SW480 (cell line): Measurements from ENCODE around the gene PTEN.
A peak's percentile ranks its signal among the peaks of the same experiment; 100 is the strongest.
"Not testable (repeated sequence)": the region's sequence is repeated elsewhere in the genome, so short reads cannot be mapped to it uniquely, and the experiment has no call there.

Source experiments
- DNase-seq: peaks from one replicate; pipeline ENCODE4 v3.0.0-alpha.2; 2016; ENCODE audit warnings: low spot score

PTEN gene

DNA sequence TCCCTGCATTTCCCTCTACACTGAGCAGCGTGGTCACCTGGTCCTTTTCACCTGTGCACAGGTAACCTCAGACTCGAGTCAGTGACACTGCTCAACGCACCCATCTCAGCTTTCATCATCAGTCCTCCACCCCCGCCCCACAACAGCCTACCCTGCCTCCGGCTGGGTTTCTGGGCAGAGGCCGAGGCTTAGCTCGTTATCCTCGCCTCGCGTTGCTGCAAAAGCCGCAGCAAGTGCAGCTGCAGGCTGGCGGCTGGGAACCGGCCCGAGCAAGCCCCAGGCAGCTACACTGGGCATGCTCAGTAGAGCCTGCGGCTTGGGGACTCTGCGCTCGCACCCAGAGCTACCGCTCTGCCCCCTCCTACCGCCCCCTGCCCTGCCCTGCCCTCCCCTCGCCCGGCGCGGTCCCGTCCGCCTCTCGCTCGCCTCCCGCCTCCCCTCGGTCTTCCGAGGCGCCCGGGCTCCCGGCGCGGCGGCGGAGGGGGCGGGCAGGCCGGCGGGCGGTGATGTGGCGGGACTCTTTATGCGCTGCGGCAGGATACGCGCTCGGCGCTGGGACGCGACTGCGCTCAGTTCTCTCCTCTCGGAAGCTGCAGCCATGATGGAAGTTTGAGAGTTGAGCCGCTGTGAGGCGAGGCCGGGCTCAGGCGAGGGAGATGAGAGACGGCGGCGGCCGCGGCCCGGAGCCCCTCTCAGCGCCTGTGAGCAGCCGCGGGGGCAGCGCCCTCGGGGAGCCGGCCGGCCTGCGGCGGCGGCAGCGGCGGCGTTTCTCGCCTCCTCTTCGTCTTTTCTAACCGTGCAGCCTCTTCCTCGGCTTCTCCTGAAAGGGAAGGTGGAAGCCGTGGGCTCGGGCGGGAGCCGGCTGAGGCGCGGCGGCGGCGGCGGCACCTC is at the start of gene PTEN, which contains the start of gene KLLN:
PTEN (plus strand) TSS at position 573 of the 891 bp plus-strand sequence. CDS start 845 bp downstream, outside the sequence.
KLLN (minus strand) TSS at position 481 of the 891 bp plus-strand sequence. CDS start 1,046 bp downstream, outside the sequence.
- DNase-seq: peak; percentile 90

DNA sequence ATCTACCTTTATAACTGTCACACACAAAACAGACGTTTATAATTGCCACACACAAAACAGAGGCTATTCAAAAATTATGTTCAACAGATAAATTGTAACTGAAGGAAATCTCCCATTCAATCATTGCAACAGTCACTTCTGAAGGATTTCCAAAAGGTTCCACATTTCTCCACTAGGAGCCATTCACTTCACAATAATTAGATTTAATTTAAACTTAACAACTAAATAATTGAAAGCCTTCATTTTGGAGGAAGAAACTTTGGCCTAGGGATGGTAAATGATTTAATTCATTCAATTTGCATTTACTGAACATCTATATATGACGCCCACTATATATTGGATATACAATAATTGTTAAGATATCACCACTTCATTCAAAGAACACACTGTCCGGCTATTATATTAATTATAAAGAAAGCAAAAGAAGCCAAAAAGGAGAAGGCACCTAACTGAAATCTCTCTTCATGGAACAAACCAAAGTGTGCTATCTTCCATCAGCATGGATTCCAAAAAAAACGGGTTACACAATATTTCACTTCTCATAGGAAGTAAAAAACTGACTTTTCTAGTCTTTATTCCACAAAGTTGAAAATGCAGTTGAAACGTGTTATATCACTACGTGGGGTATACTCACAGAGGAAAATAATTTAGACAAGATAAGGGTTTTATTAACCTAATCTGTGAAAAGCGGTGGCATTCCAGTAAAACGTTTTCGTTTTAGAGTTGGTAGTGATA is 47.1 kb upstream of the PTEN start:
- no peak for DNase-seq

- DNase-seq: peak; percentile 13
Observed at GRCh38 chr10:87816898-87817608, 46.4 kb upstream of the PTEN start.

DNA sequence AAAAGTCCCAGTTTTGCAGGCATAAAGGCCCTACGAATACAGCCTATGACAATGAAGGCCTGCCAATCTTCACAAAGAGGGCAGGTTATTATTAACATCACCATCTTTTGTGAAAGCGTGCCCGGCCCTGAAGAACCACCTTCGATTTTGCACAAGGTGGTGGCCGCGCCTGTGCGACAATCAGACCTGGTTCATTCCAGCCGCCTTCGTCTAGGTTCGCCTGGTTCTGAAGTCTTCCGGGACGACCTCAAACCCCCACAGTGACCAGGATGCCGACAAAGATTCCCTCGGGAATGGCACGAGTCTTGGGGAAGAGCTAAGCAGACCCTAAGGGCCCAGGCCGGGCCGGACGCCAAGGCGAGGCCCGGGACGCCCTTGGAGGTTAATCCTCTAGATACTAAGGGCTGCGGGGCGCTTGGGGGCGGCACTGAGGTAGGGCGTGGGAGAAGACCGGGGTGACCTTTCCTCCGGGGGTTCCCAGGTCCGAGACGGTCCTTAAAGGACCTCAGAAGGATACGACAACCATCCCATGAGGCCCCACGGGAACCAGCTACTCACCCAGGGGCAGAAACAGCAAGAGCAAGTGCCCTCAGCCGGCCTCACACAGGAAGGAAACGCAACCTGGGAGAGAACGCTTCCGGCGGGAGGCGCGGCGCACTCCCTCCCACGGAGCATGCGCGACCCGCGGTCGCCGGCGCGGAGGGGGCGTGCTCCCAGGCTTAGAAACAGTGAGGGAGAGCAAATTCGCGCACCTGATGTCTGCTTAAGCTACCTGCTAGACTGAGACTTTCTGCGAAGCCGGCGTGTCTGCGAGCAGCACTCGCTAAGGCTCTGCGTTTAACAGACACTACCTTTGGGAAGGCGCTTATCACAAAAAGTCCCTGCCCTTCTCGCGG is 45.6 kb upstream of the PTEN start, which contains the start of gene ATAD1:
ATAD1 (minus strand) TSS at position 618 of the 896 bp plus-strand sequence. CDS start 3,627 bp downstream, outside the sequence.
- peak; percentile 91 for DNase-seq

DNA sequence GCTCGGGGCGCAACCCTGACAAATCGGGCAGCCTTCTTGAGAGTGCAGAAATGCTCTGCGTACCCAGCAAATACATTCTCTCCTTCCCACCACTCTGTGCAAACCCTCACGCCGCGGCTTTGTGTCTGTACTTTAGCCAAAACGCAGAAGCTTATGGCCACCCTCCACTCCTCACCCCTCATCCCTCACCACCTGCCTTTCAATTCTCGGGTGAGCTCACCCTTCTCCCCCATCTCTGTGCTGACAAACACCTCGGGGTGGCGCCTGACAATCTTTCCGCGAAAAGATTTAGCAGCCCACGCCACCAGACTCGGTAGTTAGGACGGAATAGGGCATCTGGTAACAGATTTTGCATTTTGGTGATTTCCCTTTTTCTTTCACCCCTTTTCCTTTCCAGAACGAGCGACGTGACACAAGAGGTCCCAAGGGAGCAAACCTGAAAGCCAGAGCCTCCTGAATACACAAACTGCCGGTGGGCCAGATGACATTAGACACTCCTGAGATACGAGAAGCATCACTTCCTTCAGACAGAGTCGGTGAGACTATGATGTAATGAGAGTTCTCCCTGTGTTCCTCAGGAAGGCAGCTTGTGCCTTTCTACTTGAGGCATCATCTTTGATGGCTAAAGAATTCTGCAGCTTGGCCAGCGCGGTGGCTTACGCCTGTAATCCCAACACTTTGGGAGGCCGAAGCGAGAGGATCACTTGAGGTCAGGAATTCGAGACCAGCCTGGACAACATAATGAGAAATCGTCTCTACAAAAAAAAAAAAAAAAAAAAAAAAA is 44.7 kb upstream of the PTEN start:
- peak; percentile 46 for DNase-seq

GRCh38 chr10:87819289-87819585 is 44.2 kb upstream of the PTEN start:
- no peak for DNase-seq

- no peak for DNase-seq
Observed at GRCh38 chr10:87826653-87827052, 36.8 kb upstream of the PTEN start.

DNA sequence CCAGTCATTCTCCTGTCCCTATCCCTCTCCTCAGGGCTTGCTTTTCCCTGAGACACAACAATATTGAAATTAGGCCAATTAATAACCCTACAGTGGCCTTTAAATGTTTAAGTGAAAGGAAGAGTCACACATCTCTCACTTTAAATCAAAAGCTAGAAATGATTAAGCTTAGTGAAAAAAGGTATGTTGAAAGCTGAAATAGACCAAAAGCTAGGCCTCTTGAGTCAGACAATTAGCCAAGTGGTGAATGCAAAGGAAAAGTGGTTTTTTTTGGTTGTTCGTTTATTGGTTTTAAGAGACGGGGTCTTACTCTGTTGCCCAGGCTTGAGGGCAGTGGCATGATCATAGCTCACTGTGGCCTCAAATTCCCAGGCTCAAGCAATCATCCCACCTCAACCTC is 35.7 kb upstream of the PTEN start:
- DNase-seq: no peak

DNA sequence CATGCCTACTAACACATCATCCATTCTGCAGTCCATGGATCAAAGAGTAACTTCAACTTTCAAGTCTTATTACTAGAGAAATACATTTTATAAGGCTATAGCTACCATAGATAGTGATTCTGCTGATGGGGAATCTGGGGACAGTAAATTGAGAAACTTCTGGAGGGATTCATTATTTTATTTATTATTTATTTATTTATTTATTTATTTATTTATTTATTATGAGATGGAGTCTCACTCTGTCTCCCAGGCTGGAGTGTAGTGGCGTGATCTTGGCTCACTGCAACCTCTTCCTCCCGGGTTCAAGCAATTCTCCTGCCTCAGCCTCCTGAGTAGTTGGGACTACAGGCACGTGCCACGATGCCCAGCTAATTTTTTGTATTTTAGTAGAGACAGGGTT is 34.4 kb upstream of the PTEN start:
- not testable (repeated sequence) for DNase-seq

DNA sequence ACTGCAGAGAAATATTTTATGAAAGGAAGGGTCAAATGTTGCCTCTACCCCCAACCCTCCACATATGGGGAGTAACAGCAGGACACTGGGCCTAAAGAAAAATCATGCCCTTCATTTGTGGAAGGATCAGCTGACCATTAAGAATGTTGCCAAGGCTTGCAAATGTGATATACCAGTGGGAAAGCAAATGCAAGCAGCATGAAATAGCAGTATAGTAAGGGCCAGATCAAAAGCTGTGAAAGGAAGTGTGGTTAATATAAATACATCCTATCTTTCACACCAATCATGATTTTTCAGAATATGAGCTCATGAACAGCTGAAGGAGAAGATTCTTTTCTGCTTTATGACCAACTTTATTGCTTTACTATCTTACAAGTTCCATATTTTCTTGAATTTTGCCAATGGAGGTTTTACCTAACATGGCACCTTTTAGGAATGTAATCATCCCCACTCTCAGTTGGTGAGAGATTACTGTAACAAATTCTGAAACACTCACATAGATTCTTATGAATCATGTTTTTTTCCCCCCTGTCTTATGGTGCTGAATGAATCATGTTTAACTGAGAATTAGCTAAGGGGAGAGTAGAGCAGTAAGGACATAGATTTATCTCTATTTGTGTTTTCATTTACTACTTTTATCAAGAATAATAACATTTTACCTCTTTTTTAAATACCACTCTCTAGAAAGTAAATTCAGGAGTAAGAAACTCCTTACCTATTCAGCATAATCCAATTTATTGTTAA is 33.3 kb upstream of the PTEN start:
- no peak for DNase-seq

- no peak for DNase-seq
Observed at GRCh38 chr10:87836098-87836497, 27.3 kb upstream of the PTEN start.

DNA sequence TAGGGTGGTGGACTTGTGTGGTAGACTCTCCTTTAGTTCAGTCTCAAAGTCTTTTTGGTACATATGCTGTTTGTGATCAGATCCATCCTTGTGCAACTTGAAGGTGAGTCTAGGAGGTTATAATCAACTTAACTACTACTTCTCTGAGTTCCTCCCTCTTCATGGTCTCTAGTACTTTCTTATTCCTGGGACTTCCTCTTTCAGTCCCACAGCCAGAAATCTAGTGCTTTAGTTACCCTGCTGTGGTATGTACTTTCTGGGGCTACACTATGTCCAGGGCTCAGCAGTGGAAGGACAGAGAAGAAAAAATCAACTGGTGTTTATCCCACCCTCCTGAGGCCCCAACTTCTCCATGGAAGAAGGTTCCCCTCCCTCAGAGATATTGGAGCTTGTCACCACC is 26.0 kb upstream of the PTEN start:
- DNase-seq: no peak

DNA sequence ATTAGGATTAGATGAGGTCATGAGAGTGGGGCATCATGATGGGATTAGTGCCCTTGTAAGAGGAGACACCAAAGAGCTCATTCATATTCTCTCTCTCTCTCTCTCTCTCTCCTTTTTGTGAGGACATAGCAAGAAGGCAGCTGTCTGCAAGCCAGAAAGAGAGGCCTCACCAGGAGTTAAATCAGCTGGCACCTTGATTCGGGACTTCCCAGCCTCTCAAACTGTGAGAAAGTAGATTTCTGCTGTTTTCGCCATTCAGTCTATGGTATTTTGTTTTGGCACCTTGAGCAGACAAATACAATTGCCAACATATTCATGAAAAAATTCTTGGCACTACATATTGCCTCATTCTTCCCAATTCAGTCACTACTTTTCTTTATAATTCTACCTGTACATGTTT is 24.8 kb upstream of the PTEN start:
- DNase-seq: no peak

DNA sequence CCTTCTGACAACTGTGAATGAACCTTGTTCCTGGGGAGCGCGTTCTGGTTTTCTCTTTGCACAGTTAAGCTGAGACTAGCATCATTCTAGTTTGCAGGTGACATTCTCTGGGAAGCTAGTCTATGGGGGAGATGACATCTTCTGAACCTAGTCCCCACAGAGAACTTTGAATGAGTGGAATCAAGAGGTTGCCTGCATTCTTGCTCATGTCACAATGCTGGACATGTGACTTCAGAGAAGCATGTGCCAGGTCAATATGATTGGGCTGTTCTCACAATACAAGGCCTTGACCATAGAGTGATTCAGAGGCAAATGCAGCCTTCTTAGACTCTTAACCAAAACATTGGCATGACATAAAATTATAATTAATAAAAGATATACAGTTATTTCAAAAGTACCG is 22.2 kb upstream of the PTEN start:
- no peak for DNase-seq

DNA sequence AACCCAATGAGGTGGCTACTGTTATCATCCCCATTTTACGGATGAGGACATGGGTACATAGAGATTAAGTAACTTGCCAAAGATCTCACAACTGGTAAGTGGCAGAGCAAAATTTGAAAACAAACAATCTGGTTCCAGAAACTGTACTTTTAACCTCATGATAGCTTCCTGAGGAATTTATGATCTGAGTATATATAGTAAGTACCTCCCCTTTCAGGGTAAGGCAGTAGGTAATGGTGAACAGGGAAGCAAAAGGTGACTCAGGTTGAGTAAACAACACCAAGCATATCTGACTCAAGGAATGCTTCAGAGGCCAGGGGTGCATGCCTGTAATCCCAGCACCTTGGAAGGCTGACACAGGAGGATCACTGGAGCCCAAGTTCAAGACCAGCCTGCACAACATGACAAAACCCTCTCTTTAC is 21.2 kb upstream of the PTEN start:
- peak; percentile 46 for DNase-seq

- peak; percentile 43 for DNase-seq
Observed at GRCh38 chr10:87842776-87843497, 20.5 kb upstream of the PTEN start.

DNA sequence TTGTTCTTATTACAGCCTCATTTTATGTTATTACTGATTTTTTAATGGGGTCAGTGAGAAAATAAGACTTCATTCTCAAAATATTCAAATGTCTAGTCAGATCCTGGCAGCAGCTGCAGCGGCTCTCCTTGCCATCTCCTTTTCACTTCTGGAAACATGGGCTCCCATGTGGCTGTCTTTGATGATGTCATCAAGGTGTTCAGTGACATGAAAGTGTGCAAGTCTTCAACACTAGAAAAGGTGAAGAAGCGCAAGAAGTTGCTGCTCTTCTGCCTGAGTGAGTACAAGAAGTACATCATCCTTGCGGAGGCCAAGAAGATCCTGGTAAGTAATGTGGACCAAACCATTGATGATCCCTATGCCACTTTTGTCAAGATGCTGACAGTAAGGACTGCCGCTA is 19.7 kb upstream of the PTEN start:
- DNase-seq: no peak

DNA sequence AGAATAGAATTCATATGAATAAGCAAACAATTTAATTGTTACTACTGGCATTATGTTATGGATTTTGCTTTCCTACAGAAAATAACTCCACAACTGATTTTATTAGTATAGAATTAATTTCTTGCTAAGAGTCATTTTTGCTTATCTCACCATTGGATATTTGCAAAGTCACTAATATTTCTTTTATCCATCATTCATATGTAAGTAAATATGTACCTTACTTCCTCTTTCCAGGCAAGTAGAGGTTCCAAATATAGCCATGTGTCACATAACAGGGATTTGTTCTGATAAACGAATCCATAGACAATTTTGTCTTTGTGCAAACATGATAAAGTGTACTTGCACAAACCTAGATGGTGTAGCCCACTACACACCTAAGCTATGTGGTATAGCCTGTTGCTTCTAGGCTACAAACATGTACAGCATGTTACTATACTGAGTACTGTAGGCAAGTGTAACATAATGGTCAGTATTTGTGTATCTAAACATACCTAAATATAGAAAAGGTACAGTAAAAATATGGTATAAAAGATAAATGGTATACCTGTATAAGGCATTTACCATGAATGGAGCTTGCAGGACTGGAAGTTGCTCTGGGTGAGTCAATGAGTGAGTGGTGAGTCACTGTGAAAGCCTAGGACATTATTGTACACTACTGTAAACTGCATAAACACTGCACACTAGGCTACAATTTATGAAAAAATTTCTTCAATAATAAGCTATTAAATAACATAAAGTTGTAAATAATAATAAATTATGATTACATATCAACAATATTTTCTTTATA is 18.4 kb upstream of the PTEN start:
- DNase-seq: no peak
